Keratinocyte (primary cell): ENCODE results near the gene IMPACT. TPM values are rescaled to one million over a fixed set of nuclear protein-coding genes. Genes with fewer than 3 reads are reported as not detected.

ENCODE experiments used
- DNase-seq: peaks from one replicate; pipeline ENCODE4 v3.0.0-alpha.2; 2011; ENCODE audit warnings: low read depth, missing footprints, low spot score
- FAIRE-seq: peaks from 2 replicates; lab custom pipeline; 2011; peaks lifted over from hg19 to GRCh38; lab: Jason Lieb, UNC
- H2AFZ ChIP-seq: 2 replicates; pipeline ENCODE4 v1.6.0; 2012; ENCODE audit warnings: low read length, control low read depth, inconsistent platforms; ENCODE audit not compliant: control insufficient read depth
- H3K27ac ChIP-seq: 2 replicates; pipeline ENCODE4 v1.5.1; 2011; ENCODE audit warnings: low read length; ENCODE audit not compliant: control insufficient read depth, insufficient read depth
- H3K27me3 ChIP-seq: 3 replicates; pipeline ENCODE4 v1.6.0; 2011; ENCODE audit warnings: low read length; ENCODE audit not compliant: control insufficient read depth, insufficient read depth; ENCODE audit errors: extremely low read depth
- H3K36me3 ChIP-seq, 2 experiments: 2 replicates in 1 of 2; 3 replicates in 1 of 2; pipeline ENCODE4 v1.5.1; 2011; ENCODE audit warnings: low read length in 2 of 2, mild to moderate bottlenecking in 1 of 2; ENCODE audit not compliant: control insufficient read depth in 2 of 2, insufficient read depth in 2 of 2; ENCODE audit errors: extremely low read depth in 1 of 2
- H3K4me1 ChIP-seq: 3 replicates; pipeline ENCODE4 v1.5.1; 2011; ENCODE audit warnings: low read length; ENCODE audit not compliant: control insufficient read depth, insufficient read depth; ENCODE audit errors: extremely low read depth
- H3K4me2 ChIP-seq: 3 replicates; pipeline ENCODE4 v1.6.0; 2011; ENCODE audit warnings: low read depth, low read length; ENCODE audit not compliant: control insufficient read depth, insufficient read depth; ENCODE audit errors: extremely low read depth
- H3K4me3 ChIP-seq, 3 experiments: fragments of 200-600 bp in 1 of 3; sonication (generic) in 1 of 3; 2 replicates in 2 of 3; 3 replicates in 1 of 3; pipeline ENCODE4 v1.5.1; 2011 to 2016; ENCODE audit warnings: low read length in 3 of 3, mild to moderate bottlenecking in 3 of 3, control low read depth in 2 of 3, inconsistent platforms in 1 of 3, low read depth in 1 of 3, mixed read lengths in 1 of 3, mixed run types in 1 of 3, moderate library complexity in 1 of 3; ENCODE audit not compliant: control insufficient read depth in 2 of 3, insufficient read depth in 2 of 3; ENCODE audit errors: extremely low read depth in 1 of 3
- H3K79me2 ChIP-seq: 2 replicates; pipeline ENCODE4 v1.6.0; 2012; ENCODE audit warnings: low read length; ENCODE audit not compliant: control insufficient read depth, insufficient read depth
- H3K9ac ChIP-seq: 3 replicates; pipeline ENCODE4 v1.6.0; 2011; ENCODE audit warnings: low read length; ENCODE audit not compliant: control insufficient read depth, insufficient read depth; ENCODE audit errors: extremely low read depth
- H3K9me1 ChIP-seq: 3 replicates; pipeline ENCODE4 v1.6.0; 2011; ENCODE audit warnings: low read length; ENCODE audit not compliant: control insufficient read depth, insufficient read depth; ENCODE audit errors: extremely low read depth
- H3K9me3 ChIP-seq: 2 replicates; pipeline ENCODE4 v1.5.1; 2012; ENCODE audit warnings: low read depth, low read length; ENCODE audit not compliant: control insufficient read depth
- H4K20me1 ChIP-seq: 3 replicates; pipeline ENCODE4 v1.6.0; 2011; ENCODE audit warnings: low read length; ENCODE audit not compliant: control insufficient read depth, insufficient read depth; ENCODE audit errors: extremely low read depth
- CTCF ChIP-seq, 3 experiments: IDR thresholded peaks in 1 of 3; conservative IDR thresholded peaks in 1 of 3; optimal IDR thresholded peaks in 1 of 3; 2 replicates in 2 of 3; 3 replicates in 1 of 3; pipeline versions ENCODE3 to v1.5.1; 2011; ENCODE audit warnings: low read length in 3 of 3, mild to moderate bottlenecking in 3 of 3, moderate library complexity in 2 of 3, control low read depth in 1 of 3, inconsistent platforms in 1 of 3; ENCODE audit not compliant: insufficient read depth in 2 of 3; ENCODE audit errors: extremely low read depth in 1 of 3
- EZH2 ChIP-seq: IDR thresholded peaks from one replicate; pipeline ENCODE4 v1.6.1; 2012; ENCODE audit warnings: inconsistent platforms, mild to moderate bottlenecking, low read length, moderate library complexity
- dilution Hi-C: fragments of 300-500 bp; cut with MboI; formaldehyde crosslinking; loops from one replicate; pipeline ENCODE4 v1.7.0; 2020; ENCODE audit warnings: low sequenced_read_pairs; ENCODE audit not compliant: extremely low pct_ligation_motif_present
- polyA plus RNA-seq, 5 experiments: library from polyadenylated mRNA; depleted of rRNA in 3 of 5; stranded (reverse) in 3 of 5; stranded (forward) in 1 of 5; unstranded in 1 of 5; fragments of >200 nt; gene quantifications; 1 replicate in 1 of 5; 2 replicates in 3 of 5; 3 replicates in 1 of 5; pipeline versions ENCODE4 v1.2.1 to v1.2.3, GENCODE V29; 2011 to 2012; ENCODE audit warnings: missing spikeins in 2 of 5, low read depth in 1 of 5, low replicate concordance in 1 of 5
- small RNA-seq, 3 experiments: library from RNA; depleted of rRNA; stranded (forward); fragments of <200 nt; gene quantifications; one replicate each; pipeline ENCODE3, GENCODE V24; 2012; ENCODE audit warnings: low read depth in 3 of 3, low replicate concordance in 1 of 3; ENCODE audit not compliant: insufficient read length in 3 of 3

The IMPACT gene
- polyA plus RNA-seq, 1 donor (not counting 4 experiments of a cell fraction or from before 2014, with no cell fraction given): 35.3 TPM

GRCh38 chr18:24500766-24501165 lies 74.3 kb downstream of the IMPACT start:
- Histone ChIP-seq H3K9me1 (no peaks in the 10 kb centered on the region), H3K4me2 (no peak overlapping the region), H3K27ac (no peak overlapping the region), H3K79me2 (no peaks in the 10 kb centered on the region), H4K20me1 (no peaks in the 10 kb centered on the region), H2AFZ (no peak overlapping the region), H3K9ac (no peak overlapping the region), H3K36me3 (no peaks in the 10 kb centered on the region), H3K4me3 (no peak overlapping the region), H3K27me3 (no peaks in the 10 kb centered on the region), H3K9me3 (no peaks in the 10 kb centered on the region), H3K4me1 (no peaks in the 10 kb centered on the region)
- FAIRE-seq: no peak
- no peak for TF ChIP-seq CTCF (optimal IDR thresholded peaks at IDR 0.05 in 1 of 3, IDR thresholded peaks at IDR 0.05 in 1 of 3, conservative IDR thresholded peaks at IDR 0.05 in 1 of 3; ENCODE audit: extremely low read depth in 1 of 3, insufficient read depth in 2 of 3, low read length in 3 of 3)
- TF ChIP-seq EZH2: no peak
- dilution Hi-C loops: no loop called here
- no peak for DNase-seq

GRCh38 chr18:24502667-24503523 lies 76.4 kb downstream of the IMPACT start:
- Histone ChIP-seq H3K27ac (no peak overlapping the region), H3K9me1 (no peaks in the 10 kb centered on the region), H3K4me2 (no peak overlapping the region), H3K79me2 (no peaks in the 10 kb centered on the region), H4K20me1 (no peaks in the 10 kb centered on the region), H3K9ac (no peak overlapping the region), H3K36me3 (no peaks in the 10 kb centered on the region), H3K9me3 (no peaks in the 10 kb centered on the region), H3K4me1 (no peaks in the 10 kb centered on the region), H2AFZ (no peak overlapping the region), H3K4me3 (no peak overlapping the region), H3K27me3 (no peaks in the 10 kb centered on the region)
- peak; percentile 56 for FAIRE-seq
- TF ChIP-seq EZH2 (no peak), CTCF (optimal IDR thresholded peaks at IDR 0.05 in 1 of 3, IDR thresholded peaks at IDR 0.05 in 1 of 3, conservative IDR thresholded peaks at IDR 0.05 in 1 of 3; ENCODE audit: extremely low read depth in 1 of 3, insufficient read depth in 2 of 3, low read length in 3 of 3) (no peak)
- no peak for DNase-seq
- dilution Hi-C loops: no loop called here

Small RNAs within 50 kb of the gene (small RNA-seq; reads per million reads assigned to genes)
- gene RF00019: 0 reads per million in 3 experiments

Other genes starting within 250 kb of the IMPACT start
- gene OSBPL1A, start 28.8 kb upstream of the IMPACT start, polyA plus RNA-seq: 16.0 to 26.2 TPM (median 17.7 TPM) in 3 replicates
- gene HRH4, start 34.0 kb downstream of the IMPACT start, polyA plus RNA-seq: 0.01 to 0.15 TPM (median 0.03 TPM) in 3 replicates